CD4-positive, alpha-beta T cell (primary cell): ENCODE results near the gene EML4. TPM values are rescaled to one million over a fixed set of nuclear protein-coding genes. Genes with fewer than 3 reads are reported as not detected.

ENCODE experiments used
- ATAC-seq: fragments of 200-7000 bp; cut with Tn5 transposase; one replicate; pipeline ENCODE4 v1.10.0; 2022; ENCODE audit warnings: mild to moderate bottlenecking; ENCODE audit not compliant: poor library complexity
- CTCF ChIA-PET: fragments of 350-600 bp; sonication (Branson Sonifier 250); formaldehyde crosslinking; loops from one replicate; lab custom pipeline; 2021; ENCODE audit warnings: antibody characterized with exemption, inconsistent platforms; lab: Charles Lee
- POLR2A ChIA-PET: fragments of 350-600 bp; sonication (Branson Sonifier 250); formaldehyde crosslinking; loops from one replicate; lab custom pipeline; 2021; ENCODE audit warnings: antibody characterized with exemption, inconsistent platforms; lab: Charles Lee
- DNase-seq, 14 experiments: peaks; one replicate each; pipeline ENCODE4 v3.0.0-alpha.2; 2013 to 2020; ENCODE audit warnings: mixed read lengths in 2 of 14
- H3K27ac ChIP-seq, 2 donors: one replicate each; pipeline versions ENCODE4 v1.5.1 to v1.7.0; 2013; ENCODE audit warnings: low read length in 2 of 2, low read depth in 1 of 2, mild to moderate bottlenecking in 1 of 2
- H3K27me3 ChIP-seq, 2 experiments: 1 replicate in 1 of 2; 2 replicates in 1 of 2; pipeline versions ENCODE4 v1.6.1 to v1.7.0; 2013; ENCODE audit warnings: low read length in 2 of 2, control low read depth in 1 of 2, mild to moderate bottlenecking in 1 of 2, moderate library complexity in 1 of 2; ENCODE audit not compliant: insufficient read depth in 2 of 2, control insufficient read depth in 1 of 2
- H3K36me3 ChIP-seq: one replicate; pipeline ENCODE4 v1.6.1; 2013; ENCODE audit warnings: low read length, control low read depth; ENCODE audit not compliant: insufficient read depth
- H3K4me1 ChIP-seq: one replicate; pipeline ENCODE4 v1.6.1; 2013; ENCODE audit warnings: low read length, control low read depth; ENCODE audit not compliant: insufficient read depth
- H3K4me3 ChIP-seq: one replicate; pipeline ENCODE4 v1.5.1; 2013; ENCODE audit warnings: mild to moderate bottlenecking, low read length, moderate library complexity
- H3K9me3 ChIP-seq, 2 experiments: 1 replicate in 1 of 2; 2 replicates in 1 of 2; pipeline versions ENCODE4 v1.6.1 to v1.7.0; 2013; ENCODE audit warnings: low read length in 2 of 2, mild to moderate bottlenecking in 2 of 2, control low read depth in 1 of 2, moderate library complexity in 1 of 2; ENCODE audit not compliant: control insufficient read depth in 1 of 2, insufficient read depth in 1 of 2
- H3K27ac Mint-ChIP-seq: one replicate; pipeline ENCODE4 v1.8.0; 2020; ENCODE audit warnings: mixed read lengths
- H3K27me3 Mint-ChIP-seq: one replicate; pipeline ENCODE4 v1.8.0; 2021; ENCODE audit warnings: mixed read lengths
- H3K36me3 Mint-ChIP-seq: one replicate; pipeline ENCODE4 v1.8.0; 2021; ENCODE audit warnings: low read depth, mixed read lengths
- H3K4me1 Mint-ChIP-seq: one replicate; pipeline ENCODE4 v1.8.0; 2021; ENCODE audit warnings: low read depth, mixed read lengths
- H3K4me3 Mint-ChIP-seq: one replicate; pipeline ENCODE4 v1.8.0; 2020; ENCODE audit warnings: mild to moderate bottlenecking, mixed read lengths
- H3K9me3 Mint-ChIP-seq: one replicate; pipeline ENCODE4 v1.8.0; 2020; ENCODE audit warnings: mixed read lengths
- intact Hi-C, 2 experiments: fragments of 100-400 bp; cut with DNase I in 1 of 2; cut with micrococcal nuclease in 1 of 2; formaldehyde crosslinking; loops; one replicate each; pipeline versions ENCODE4 v1.15.1 to v1.9.0; 2023 to 2025; cut with DNase I, micrococcal nuclease
- total RNA-seq, 174 experiments: library from RNA in 2 of 174; stranded (reverse) in 2 of 174; gene quantifications; one replicate each; pipeline ENCODE4 v1.2.3 and lab custom pipeline; 2021 to 2026
- TF ChIP-seq, protein P1 (sequence below): fragments of 200-600 bp; IDR thresholded peaks from one replicate; pipeline ENCODE4 v1.8.0; 2022; ENCODE audit warnings: antibody characterized with exemption, mild to moderate bottlenecking

Gene EML4
- total RNA-seq, 2 experiments from 2014 or later, result 219 to 228 TPM

DNA sequence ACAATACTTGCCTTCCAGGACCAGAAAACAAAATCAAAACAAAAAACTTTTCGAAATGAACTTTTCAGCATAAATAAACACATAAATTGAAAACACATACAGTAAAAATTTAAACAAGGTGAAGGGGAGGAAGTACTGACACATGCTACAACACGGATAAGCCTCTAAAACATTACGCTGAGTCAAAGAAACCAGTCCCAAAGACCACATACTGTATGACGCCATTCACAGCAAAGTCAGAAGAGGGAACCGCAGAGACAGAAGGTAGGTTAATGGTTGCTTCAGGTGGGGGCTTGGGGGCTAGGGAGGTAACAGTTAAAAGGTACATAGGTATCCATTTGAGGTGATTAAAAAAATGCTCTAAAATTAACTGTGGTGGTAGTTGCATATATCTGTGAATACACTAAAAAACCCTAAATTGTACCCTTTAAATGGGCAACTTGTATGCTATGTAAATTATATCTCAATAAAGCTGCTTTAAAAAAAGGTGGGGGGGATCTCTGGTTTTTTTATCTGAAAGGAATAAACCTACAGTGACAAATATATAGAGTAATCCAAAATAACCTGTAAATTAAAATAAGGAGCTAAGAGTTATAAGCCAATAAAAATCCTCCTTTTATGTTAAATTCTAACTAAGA lies 184.8 kb downstream of the EML4 start:
- peak in 1 of 14 experiments; percentile 23 for DNase-seq
- TF ChIP-seq, protein P1, sequence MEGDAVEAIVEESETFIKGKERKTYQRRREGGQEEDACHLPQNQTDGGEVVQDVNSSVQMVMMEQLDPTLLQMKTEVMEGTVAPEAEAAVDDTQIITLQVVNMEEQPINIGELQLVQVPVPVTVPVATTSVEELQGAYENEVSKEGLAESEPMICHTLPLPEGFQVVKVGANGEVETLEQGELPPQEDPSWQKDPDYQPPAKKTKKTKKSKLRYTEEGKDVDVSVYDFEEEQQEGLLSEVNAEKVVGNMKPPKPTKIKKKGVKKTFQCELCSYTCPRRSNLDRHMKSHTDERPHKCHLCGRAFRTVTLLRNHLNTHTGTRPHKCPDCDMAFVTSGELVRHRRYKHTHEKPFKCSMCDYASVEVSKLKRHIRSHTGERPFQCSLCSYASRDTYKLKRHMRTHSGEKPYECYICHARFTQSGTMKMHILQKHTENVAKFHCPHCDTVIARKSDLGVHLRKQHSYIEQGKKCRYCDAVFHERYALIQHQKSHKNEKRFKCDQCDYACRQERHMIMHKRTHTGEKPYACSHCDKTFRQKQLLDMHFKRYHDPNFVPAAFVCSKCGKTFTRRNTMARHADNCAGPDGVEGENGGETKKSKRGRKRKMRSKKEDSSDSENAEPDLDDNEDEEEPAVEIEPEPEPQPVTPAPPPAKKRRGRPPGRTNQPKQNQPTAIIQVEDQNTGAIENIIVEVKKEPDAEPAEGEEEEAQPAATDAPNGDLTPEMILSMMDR, result no peak
- intact Hi-C loops, result no loop called here
- H3K36me3 ChIP-seq, result peaks cover 37% of the 10 kb centered on the region
- Mint-ChIP-seq H3K4me3 (no peak overlapping the region), H3K9me3 (no peaks in the 10 kb centered on the region), H3K4me1 (peaks cover 62% of the 10 kb centered on the region), H3K27ac (no peak overlapping the region), H3K27me3 (no peaks in the 10 kb centered on the region), H3K36me3 (peaks cover 70% of the 10 kb centered on the region)
- H3K27me3 ChIP-seq, result no peaks in the 10 kb centered on the region
- ATAC-seq, result peak; percentile 26
- no peak overlapping the region for H3K4me3 ChIP-seq
- peaks cover 10% of the 10 kb centered on the region for H3K4me1 ChIP-seq
- no peak overlapping the region for H3K27ac ChIP-seq
- CTCF ChIA-PET, result no interaction called here
- POLR2A ChIA-PET, result no interaction called here
- no peaks in the 10 kb centered on the region for H3K9me3 ChIP-seq

DNA sequence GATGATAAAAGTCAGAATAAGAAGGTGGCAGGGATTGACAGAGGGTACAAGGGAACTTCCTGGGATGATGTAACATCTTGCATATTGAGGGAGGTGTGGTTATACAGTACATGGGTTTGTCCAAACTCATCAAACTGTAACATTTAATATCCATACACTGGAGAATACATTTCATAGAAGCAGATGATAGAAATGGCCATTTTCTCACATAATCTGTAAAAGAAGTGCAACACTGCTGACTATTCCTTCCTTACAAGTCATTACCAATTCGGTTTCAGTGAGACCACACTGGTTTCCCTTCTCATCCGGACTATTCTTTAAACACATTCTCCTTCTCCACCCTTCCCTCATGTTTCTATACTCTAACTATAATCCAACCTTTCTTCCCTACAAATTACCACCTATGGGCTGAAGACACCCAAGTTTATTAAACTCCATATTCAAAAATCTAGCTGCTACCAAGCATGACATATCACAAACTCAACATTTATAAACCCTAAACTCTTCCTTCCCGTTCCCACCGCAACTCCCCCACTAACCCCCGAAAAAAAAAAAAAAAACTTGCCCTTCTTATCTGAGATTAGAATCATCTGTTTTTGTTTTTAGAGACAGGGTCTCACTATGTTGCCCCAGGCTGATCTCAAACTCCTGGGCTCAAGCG lies 190.3 kb downstream of the EML4 start:
- Histone ChIP-seq H3K27me3 (no peaks in the 10 kb centered on the region), H3K4me3 (peak overlapping the region; percentile 88), H3K27ac (peak overlapping the region in 1 of 2 donors; percentile 96), H3K4me1 (peaks cover 34% of the 10 kb centered on the region), H3K36me3 (no peaks in the 10 kb centered on the region), H3K9me3 (no peaks in the 10 kb centered on the region)
- intact Hi-C loops, result no loop called here
- CTCF ChIA-PET, result no interaction called here
- Mint-ChIP-seq H3K9me3 (no peaks in the 10 kb centered on the region), H3K27me3 (no peaks in the 10 kb centered on the region), H3K4me1 (peaks cover 57% of the 10 kb centered on the region), H3K36me3 (peaks cover 29% of the 10 kb centered on the region), H3K27ac (peak overlapping the region; percentile 99), H3K4me3 (peak overlapping the region; percentile 88)
- POLR2A ChIA-PET, result interaction anchor here (1.1 to 1.5 kb wide), 4 partner anchors 8 to 451 kb away, joined by 3 read pairs; no protein-coding TSS in a partner anchor
- TF ChIP-seq, protein P1, result no peak
- DNase-seq (peak in 1 of 14 experiments; percentile 23), ATAC-seq (no peak)

DNA sequence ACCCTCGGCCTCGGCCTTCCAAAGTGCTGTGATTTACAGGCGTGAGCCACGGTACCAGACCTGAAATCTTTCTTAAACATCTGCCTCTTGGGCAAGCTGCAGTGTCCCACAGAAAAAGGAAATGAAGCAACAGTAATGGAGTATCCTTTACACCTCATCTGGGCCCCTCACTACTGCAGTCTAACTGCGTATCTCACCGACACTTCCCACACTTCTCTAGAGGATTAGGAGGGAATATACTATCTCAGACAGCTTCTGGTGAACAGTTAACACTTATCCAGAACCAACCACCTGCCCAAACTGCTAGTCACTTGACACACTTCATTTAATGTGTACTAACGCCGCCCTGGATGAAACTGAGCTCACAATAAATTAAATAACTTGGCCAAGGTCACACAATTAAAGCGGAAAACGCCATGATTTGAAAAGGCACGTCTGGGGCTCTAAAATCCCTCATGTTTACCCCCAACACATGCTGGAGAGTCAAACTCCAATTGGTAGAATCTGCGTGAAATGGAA lies 190.9 kb downstream of the EML4 start:
- Mint-ChIP-seq H3K4me1 (peaks cover 52% of the 10 kb centered on the region), H3K4me3 (peak overlapping the region; percentile 88), H3K27me3 (no peaks in the 10 kb centered on the region), H3K36me3 (peaks cover 23% of the 10 kb centered on the region), H3K9me3 (no peaks in the 10 kb centered on the region), H3K27ac (peak overlapping the region; percentile 99)
- no peak for ATAC-seq
- peaks cover 34% of the 10 kb centered on the region for H3K4me1 ChIP-seq
- peak in 3 of 14 experiments; percentile 41 to 50 (median 45) for DNase-seq
- H3K9me3 ChIP-seq, result no peaks in the 10 kb centered on the region
- CTCF ChIA-PET, result no interaction called here
- TF ChIP-seq, protein P1, result no peak
- intact Hi-C loops, result loop anchor here (2.0 to 10.0 kb wide), 8 partner anchors 133 to 1995 kb away; partner anchors contain the start of genes EML4 (in 1 of the 2) and KCNG3 (in 1 of the 2)
- no peaks in the 10 kb centered on the region for H3K27me3 ChIP-seq
- peak overlapping the region; percentile 91 to 96 for H3K27ac ChIP-seq
- H3K36me3 ChIP-seq, result no peaks in the 10 kb centered on the region
- POLR2A ChIA-PET, result interaction anchor here (0.9 to 1.5 kb wide), 7 partner anchors 9 to 450 kb away, joined by 3 to 4 read pairs (median 3); no protein-coding TSS in a partner anchor
- peak overlapping the region; percentile 88 for H3K4me3 ChIP-seq
